ENCODE measurements around the gene BHLHA9.

- TF ChIP-seq RAD21 (IDR thresholded peaks at IDR 0.05; ENCODE audit: low read depth) (peak; percentile 89), CEBPB (IDR thresholded peaks at IDR 0.05) (no peak)
These were observed 5.9 kb downstream of the BHLHA9 start for GRCh38 chr17:1275962-1276736.
